HCT116 (cell line): ENCODE results near the gene COL4A1. TPM values are rescaled to one million over a fixed set of nuclear protein-coding genes. Genes with fewer than 3 reads are reported as not detected.

ENCODE experiments used
- ATAC-seq: fragments of 200-7000 bp; cut with Tn5 transposase; 2 replicates; pipeline ENCODE4 v1.9.1; 2020; ENCODE audit warnings: mild to moderate bottlenecking, moderate library complexity
- BruUV-seq: library from RNA; stranded (reverse); fragments of 400-500 nt; replicated peaks from 2 replicates; lab custom pipeline; 2021; lab: Mats Ljungman, UMichigan
- CTCF ChIA-PET: fragments of 300-600 bp; sonication (Branson Sonifier 250); formaldehyde crosslinking; loops from one replicate; lab custom pipeline; 2021; ENCODE audit warnings: antibody characterized with exemption; lab: Charles Lee
- POLR2A ChIA-PET: fragments of 300-600, 350-600 bp; sonication (Branson Sonifier 250); formaldehyde crosslinking; loops from one replicate; lab custom pipeline; 2021; ENCODE audit warnings: antibody characterized with exemption; lab: Charles Lee
- RAD21 ChIA-PET, 2 experiments: fragments of 300-600 bp; sonication (Branson Sonifier 250); formaldehyde crosslinking; loops; one replicate each; lab custom pipeline; 2023; ENCODE audit warnings: low total read pairs in 2 of 2; ENCODE audit not compliant: uncharacterized antibody in 2 of 2, unreplicated experiment in 2 of 2, low non-redundant PET in 1 of 2; lab: Charles Lee
- DNase-seq: peaks from one replicate; pipeline ENCODE4 v3.0.0-alpha.2; 2010; ENCODE audit warnings: low read depth, low spot score
- H2AFZ ChIP-seq: fragments of 200-600 bp; shearing (Covaris generic), sonication (generic); 2 replicates; pipeline ENCODE4 v1.6.1; 2017; ENCODE audit warnings: low read depth, mixed run types, mixed read lengths, antibody characterized with exemption, low read length; ENCODE audit not compliant: poor library complexity, severe bottlenecking
- H3K27ac ChIP-seq: 2 replicates; pipeline ENCODE4 v1.5.1; 2012; ENCODE audit warnings: low read depth, low read length
- H3K27me3 ChIP-seq: fragments of 200-600 bp; sonication (generic); 2 replicates; pipeline ENCODE4 v1.6.1; 2016; ENCODE audit warnings: mixed run types, low read length, mixed read lengths; ENCODE audit not compliant: insufficient read depth
- H3K36me3 ChIP-seq, 2 experiments: fragments of 200-500 bp in 1 of 2; fragments of 200-600 bp in 1 of 2; sonication (Bioruptor generic) in 1 of 2; sonication (generic) in 1 of 2; 2 replicates each; pipeline versions ENCODE4 v1.5.1 to v1.6.1; 2014 to 2016; ENCODE audit warnings: low read length in 2 of 2, inconsistent platforms in 1 of 2, mixed read lengths in 1 of 2, mixed run types in 1 of 2; ENCODE audit not compliant: insufficient read depth in 2 of 2, control insufficient read depth in 1 of 2
- H3K4me1 ChIP-seq, 2 experiments: fragments of 200-600 bp in 1 of 2; sonication (generic) in 1 of 2; 2 replicates each; pipeline versions ENCODE4 v1.5.1 to v1.6.1; 2012 to 2017; ENCODE audit warnings: low read length in 2 of 2, inconsistent platforms in 1 of 2, mild to moderate bottlenecking in 1 of 2, mixed read lengths in 1 of 2, mixed run types in 1 of 2, moderate library complexity in 1 of 2; ENCODE audit not compliant: insufficient read depth in 2 of 2, control insufficient read depth in 1 of 2
- H3K4me2 ChIP-seq: fragments of 200-600 bp; sonication (generic); 2 replicates; pipeline ENCODE4 v1.6.1; 2017; ENCODE audit warnings: mixed run types, low read length, mixed read lengths
- H3K4me3 ChIP-seq, 2 experiments: fragments of 200-600 bp in 1 of 2; sonication (generic) in 1 of 2; replicated peaks in 1 of 2; 2 replicates each; pipeline ENCODE4 v1.5.1; 2011 to 2016; ENCODE audit warnings: low read length in 2 of 2, control low read depth in 1 of 2, low read depth in 1 of 2, mild to moderate bottlenecking in 1 of 2, mixed read lengths in 1 of 2, mixed run types in 1 of 2
- H3K79me2 ChIP-seq: fragments of 200-600 bp; sonication (generic); 2 replicates; pipeline ENCODE4 v1.6.1; 2017; ENCODE audit warnings: mild to moderate bottlenecking, mixed run types, low read length, moderate library complexity, mixed read lengths; ENCODE audit not compliant: insufficient read depth
- H3K9ac ChIP-seq: fragments of 200-600 bp; sonication (generic); 2 replicates; pipeline ENCODE4 v1.6.1; 2016; ENCODE audit warnings: low read length, mixed read lengths
- H3K9me2 ChIP-seq: fragments of 200-600 bp; sonication (generic), shearing (Covaris generic); 2 replicates; pipeline ENCODE4 v1.6.1; 2017; ENCODE audit warnings: mixed run types, mild to moderate bottlenecking, moderate library complexity; ENCODE audit not compliant: insufficient read depth
- H3K9me3 ChIP-seq, 2 experiments: fragments of 200-500 bp in 1 of 2; fragments of 200-600 bp in 1 of 2; sonication (Bioruptor generic) in 1 of 2; sonication (generic) in 1 of 2; 2 replicates each; pipeline ENCODE4 v1.6.1; 2014 to 2017; ENCODE audit warnings: low read length in 2 of 2, mixed read lengths in 2 of 2, inconsistent platforms in 1 of 2, low read depth in 1 of 2, mild to moderate bottlenecking in 1 of 2, mixed run types in 1 of 2, moderate library complexity in 1 of 2; ENCODE audit not compliant: control insufficient read depth in 1 of 2, insufficient read depth in 1 of 2
- H4K20me1 ChIP-seq: fragments of 200-600 bp; sonication (generic), shearing (Covaris generic); 2 replicates; pipeline ENCODE4 v1.6.1; 2017; ENCODE audit warnings: mixed run types, mild to moderate bottlenecking, moderate library complexity; ENCODE audit not compliant: insufficient read depth
- CBX3 ChIP-seq: IDR thresholded peaks from 2 replicates; pipeline ENCODE4 v1.6.1; 2012; ENCODE audit warnings: low read depth
- CEBPB ChIP-seq: IDR thresholded peaks from 2 replicates; pipeline ENCODE4 v1.6.1; 2012; ENCODE audit warnings: low read depth
- EGR1 ChIP-seq: IDR thresholded peaks from 2 replicates; pipeline ENCODE4 v1.6.1; 2012; ENCODE audit warnings: low read depth
- ELF1 ChIP-seq: IDR thresholded peaks from 2 replicates; pipeline ENCODE4 v1.6.1; 2012; ENCODE audit warnings: low read depth, borderline replicate concordance
- EZH2 ChIP-seq: fragments of 200-600 bp; sonication (generic); IDR thresholded peaks from 2 replicates; pipeline ENCODE4 v1.6.1; 2017; ENCODE audit warnings: antibody characterized with exemption, mixed run types
- EZH2phosphoT487 ChIP-seq: fragments of 200-600 bp; IDR thresholded peaks from 2 replicates; pipeline ENCODE4 v1.6.1; 2018; ENCODE audit warnings: antibody characterized with exemption, borderline replicate concordance
- FOSL1 ChIP-seq: IDR thresholded peaks from 2 replicates; pipeline ENCODE4 v1.6.1; 2012; ENCODE audit warnings: low read depth
- JUND ChIP-seq: IDR thresholded peaks from 2 replicates; pipeline ENCODE4 v1.6.1; 2012
- POLR2A ChIP-seq: IDR thresholded peaks from 2 replicates; pipeline ENCODE4 v1.7.0; 2011; ENCODE audit warnings: borderline replicate concordance; ENCODE audit not compliant: insufficient read depth, insufficient read length; ENCODE audit errors: extremely low read depth
- RAD21 ChIP-seq: IDR thresholded peaks from 2 replicates; pipeline ENCODE4 v1.6.1; 2012; ENCODE audit warnings: low read depth, mild to moderate bottlenecking
- SP1 ChIP-seq: IDR thresholded peaks from 2 replicates; pipeline ENCODE4 v1.6.1; 2012; ENCODE audit warnings: low read depth
- SRF ChIP-seq: IDR thresholded peaks from 2 replicates; pipeline ENCODE4 v1.6.1; 2012; ENCODE audit warnings: low read depth
- TCF7L2 ChIP-seq: IDR thresholded peaks from 2 replicates; pipeline ENCODE4 v1.7.0; 2011; ENCODE audit warnings: borderline replicate concordance, inconsistent platforms; ENCODE audit not compliant: insufficient read depth, insufficient read length; ENCODE audit errors: extremely low read depth
- YY1 ChIP-seq: IDR thresholded peaks from 2 replicates; pipeline ENCODE4 v1.6.1; 2011; ENCODE audit warnings: low read length, low read depth, moderate library complexity, mild to moderate bottlenecking; ENCODE audit not compliant: insufficient replicate concordance; ENCODE audit errors: extremely low read depth
- ZNF274 ChIP-seq: fragments of 200-500 bp; sonication (Bioruptor generic); IDR thresholded peaks from 2 replicates; pipeline ENCODE4 v1.6.1; 2014; ENCODE audit warnings: mild to moderate bottlenecking, low read depth, low read length, inconsistent platforms
- intact Hi-C: fragments of 100-400 bp; cut with micrococcal nuclease; formaldehyde crosslinking; loops from 2 replicates; pipeline ENCODE4 v1.10.0; 2022
- total RNA-seq: library from RNA; stranded (reverse); gene quantifications from one replicate; pipeline ENCODE4 v1.2.1, GENCODE V29; 2021; ENCODE audit not compliant: unreplicated experiment
- TF ChIP-seq, protein P1 (sequence below): IDR thresholded peaks from 2 replicates; pipeline ENCODE4 v1.6.1; 2011; ENCODE audit warnings: mild to moderate bottlenecking, low read length, moderate library complexity; ENCODE audit not compliant: insufficient replicate concordance; ENCODE audit errors: extremely low read depth
- TF ChIP-seq, protein P2 (sequence below): IDR thresholded peaks from 2 replicates; pipeline ENCODE4 v1.6.1; 2012
- TF ChIP-seq, protein P3 (sequence below), 3 experiments: fragments of 200-600 bp in 1 of 3; sonication (generic) in 1 of 3; IDR thresholded peaks in 2 of 3; conservative IDR thresholded peaks in 1 of 3; 2 replicates each; pipeline ENCODE4 v1.5.1; 2012 to 2017; ENCODE audit warnings: low read depth in 2 of 3, low read length in 2 of 3, antibody characterized with exemption in 1 of 3, borderline replicate concordance in 1 of 3, control low read depth in 1 of 3, mild to moderate bottlenecking in 1 of 3, mixed read lengths in 1 of 3, mixed run types in 1 of 3, moderate library complexity in 1 of 3; ENCODE audit not compliant: insufficient read depth in 1 of 3
- TF ChIP-seq, protein P4 (sequence below): IDR thresholded peaks from 2 replicates; pipeline ENCODE4 v1.6.1; 2012

The COL4A1 gene
- total RNA-seq, 1 experiment from 2014 or later: 0.57 TPM

DNA sequence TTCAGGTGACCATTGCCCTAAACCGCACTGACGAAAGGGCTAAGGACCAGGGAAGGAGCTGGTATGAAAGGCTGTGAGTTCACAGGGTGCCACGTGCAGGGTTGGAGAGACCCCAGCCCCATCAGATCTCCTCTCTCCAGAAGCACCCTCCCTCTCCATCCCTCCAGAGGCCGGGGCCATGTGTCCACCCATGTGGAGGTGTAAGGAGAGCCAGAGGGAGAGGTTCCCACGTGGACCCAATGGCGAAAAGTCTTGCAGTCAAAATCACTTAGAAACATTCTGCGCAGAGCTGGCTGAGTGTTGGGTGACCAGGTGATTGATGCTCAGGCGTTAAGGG, 168.3 kb downstream of the COL4A1 start (continued):
- TF ChIP-seq, protein P1, sequence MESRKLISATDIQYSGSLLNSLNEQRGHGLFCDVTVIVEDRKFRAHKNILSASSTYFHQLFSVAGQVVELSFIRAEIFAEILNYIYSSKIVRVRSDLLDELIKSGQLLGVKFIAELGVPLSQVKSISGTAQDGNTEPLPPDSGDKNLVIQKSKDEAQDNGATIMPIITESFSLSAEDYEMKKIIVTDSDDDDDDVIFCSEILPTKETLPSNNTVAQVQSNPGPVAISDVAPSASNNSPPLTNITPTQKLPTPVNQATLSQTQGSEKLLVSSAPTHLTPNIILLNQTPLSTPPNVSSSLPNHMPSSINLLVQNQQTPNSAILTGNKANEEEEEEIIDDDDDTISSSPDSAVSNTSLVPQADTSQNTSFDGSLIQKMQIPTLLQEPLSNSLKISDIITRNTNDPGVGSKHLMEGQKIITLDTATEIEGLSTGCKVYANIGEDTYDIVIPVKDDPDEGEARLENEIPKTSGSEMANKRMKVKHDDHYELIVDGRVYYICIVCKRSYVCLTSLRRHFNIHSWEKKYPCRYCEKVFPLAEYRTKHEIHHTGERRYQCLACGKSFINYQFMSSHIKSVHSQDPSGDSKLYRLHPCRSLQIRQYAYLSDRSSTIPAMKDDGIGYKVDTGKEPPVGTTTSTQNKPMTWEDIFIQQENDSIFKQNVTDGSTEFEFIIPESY: no peak
- TF ChIP-seq POLR2A (no peak), YY1 (no peak), EZH2phosphoT487 (no peak), TCF7L2 (no peak), CEBPB (no peak), RAD21 (no peak), CBX3 (no peak), SRF (no peak), FOSL1 (no peak)
- TF ChIP-seq, protein P2, sequence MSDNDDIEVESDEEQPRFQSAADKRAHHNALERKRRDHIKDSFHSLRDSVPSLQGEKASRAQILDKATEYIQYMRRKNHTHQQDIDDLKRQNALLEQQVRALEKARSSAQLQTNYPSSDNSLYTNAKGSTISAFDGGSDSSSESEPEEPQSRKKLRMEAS: no peak

DNA sequence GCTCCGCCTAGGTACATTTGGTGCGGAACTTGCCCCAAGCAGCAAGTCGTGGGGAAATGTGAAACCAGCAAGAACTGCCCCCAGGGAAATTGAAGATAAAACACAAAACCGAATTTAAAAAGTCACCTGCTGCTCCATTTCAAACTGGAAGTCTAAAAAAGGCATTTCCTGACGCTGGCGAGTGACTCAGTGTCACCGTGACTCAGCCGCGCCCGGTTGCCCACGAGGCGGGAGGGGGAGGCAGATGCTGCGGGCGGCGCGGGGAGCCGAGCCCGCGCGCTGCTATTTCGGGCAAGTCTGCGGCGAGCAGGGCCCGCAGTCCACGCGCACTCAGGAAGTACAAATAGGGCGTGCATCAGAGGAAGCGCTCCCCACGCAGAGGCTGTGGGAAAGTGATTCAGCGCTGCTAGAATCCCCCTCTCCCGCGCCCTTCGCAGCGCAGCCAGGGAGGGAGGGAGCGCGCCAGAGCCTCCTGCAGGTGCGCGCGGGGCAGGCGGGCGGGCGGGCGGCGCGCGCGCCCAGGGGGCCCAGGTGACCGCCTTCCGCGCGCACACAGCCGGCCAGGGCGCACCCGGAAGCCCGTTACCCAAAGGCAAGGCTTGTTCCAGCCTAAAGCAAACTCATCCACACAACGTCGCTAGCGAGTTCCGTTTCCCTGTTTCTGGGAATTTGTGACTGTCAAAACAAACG, 168.8 kb downstream of the COL4A1 start:
- H3K4me2 ChIP-seq: peak overlapping the region; percentile 93
- no peaks in the 10 kb centered on the region for H3K9me3 ChIP-seq
- ChIA-PET CTCF (no interaction called here), RAD21 (no interaction called here), POLR2A (no interaction called here)
- H4K20me1 ChIP-seq: no peaks in the 10 kb centered on the region
- BruUV-seq: no TSS peak
- peaks cover 6 to 19% of the 10 kb centered on the region in 2 experiments; a peak in 3 of 4 replicates for H3K4me1 ChIP-seq
- ATAC-seq: peak; percentile 89
- H3K9me2 ChIP-seq: no peaks in the 10 kb centered on the region
- H3K9ac ChIP-seq: peak overlapping the region; percentile 46
- H3K4me3 ChIP-seq: peak overlapping the region; percentile 40 to 58
- DNase-seq: peak; percentile 36
- peak overlapping the region; percentile 36 for H3K27ac ChIP-seq
- H3K79me2 ChIP-seq: no peaks in the 10 kb centered on the region
- intact Hi-C loops: no loop called here
- H2AFZ ChIP-seq: peak overlapping the region; percentile 89
- H3K27me3 ChIP-seq: no peaks in the 10 kb centered on the region
- H3K36me3 ChIP-seq: no peaks in the 10 kb centered on the region
- TF ChIP-seq JUND (peak; percentile 81), SP1 (peak; percentile 30; the same call in 1 of the 2 replicates), ZNF274 (no peak), EZH2 (no peak), SRF (peak; percentile 98), FOSL1 (peak; percentile 85), EGR1 (peak; percentile 9; the same call in 1 of the 2 replicates), ELF1 (peak; percentile 26)
- TF ChIP-seq, protein P2: peak; percentile 49
- TF ChIP-seq, protein P3, sequence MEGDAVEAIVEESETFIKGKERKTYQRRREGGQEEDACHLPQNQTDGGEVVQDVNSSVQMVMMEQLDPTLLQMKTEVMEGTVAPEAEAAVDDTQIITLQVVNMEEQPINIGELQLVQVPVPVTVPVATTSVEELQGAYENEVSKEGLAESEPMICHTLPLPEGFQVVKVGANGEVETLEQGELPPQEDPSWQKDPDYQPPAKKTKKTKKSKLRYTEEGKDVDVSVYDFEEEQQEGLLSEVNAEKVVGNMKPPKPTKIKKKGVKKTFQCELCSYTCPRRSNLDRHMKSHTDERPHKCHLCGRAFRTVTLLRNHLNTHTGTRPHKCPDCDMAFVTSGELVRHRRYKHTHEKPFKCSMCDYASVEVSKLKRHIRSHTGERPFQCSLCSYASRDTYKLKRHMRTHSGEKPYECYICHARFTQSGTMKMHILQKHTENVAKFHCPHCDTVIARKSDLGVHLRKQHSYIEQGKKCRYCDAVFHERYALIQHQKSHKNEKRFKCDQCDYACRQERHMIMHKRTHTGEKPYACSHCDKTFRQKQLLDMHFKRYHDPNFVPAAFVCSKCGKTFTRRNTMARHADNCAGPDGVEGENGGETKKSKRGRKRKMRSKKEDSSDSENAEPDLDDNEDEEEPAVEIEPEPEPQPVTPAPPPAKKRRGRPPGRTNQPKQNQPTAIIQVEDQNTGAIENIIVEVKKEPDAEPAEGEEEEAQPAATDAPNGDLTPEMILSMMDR (IDR thresholded peaks at IDR 0.05 in 2 of 3, conservative IDR thresholded peaks at IDR 0.05 in 1 of 3; ENCODE audit: borderline replicate concordance in 1 of 3, insufficient read depth in 1 of 3, low read depth in 2 of 3, low read length in 2 of 3): 0 out of 6 replicates have a peak, but pooled peaks of 1 of the 3 experiments have one; percentile 5
- TF ChIP-seq, protein P4, sequence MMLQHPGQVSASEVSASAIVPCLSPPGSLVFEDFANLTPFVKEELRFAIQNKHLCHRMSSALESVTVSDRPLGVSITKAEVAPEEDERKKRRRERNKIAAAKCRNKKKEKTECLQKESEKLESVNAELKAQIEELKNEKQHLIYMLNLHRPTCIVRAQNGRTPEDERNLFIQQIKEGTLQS: no peak
- TF ChIP-seq, protein P1: no peak
